Right lobe of liver (tissue), 6 donors: ENCODE data around the gene CDC7. TPM values are rescaled to one million over a fixed set of nuclear protein-coding genes. Genes with fewer than 3 reads are reported as not detected.

Source experiments
- ATAC-seq, 4 donors: fragments of 200-7000 bp; cut with Tn5 transposase; one replicate each; pipeline ENCODE4 v1.9.1; 2020; ENCODE audit warnings: mild to moderate bottlenecking in 4 of 4, moderate library complexity in 4 of 4
- DNase-seq, 3 donors: peaks; one replicate each; pipeline ENCODE4 v3.0.0-alpha.2; 2020
- H3K27ac ChIP-seq, 3 donors: fragments of 200-600 bp; one replicate each; pipeline ENCODE4 v1.8.0; 2022
- H3K27me3 ChIP-seq, 2 donors: fragments of 200-600 bp; one replicate each; pipeline ENCODE4 v1.8.0; 2022
- H3K36me3 ChIP-seq, 4 donors: fragments of 200-600 bp; sonication (generic) in 1 of 4; one replicate each; pipeline versions ENCODE4 v1.5.1 to v1.8.0; 2017 to 2022; ENCODE audit warnings: control low read depth in 1 of 4
- H3K4me1 ChIP-seq, 4 donors: fragments of 200-600 bp; sonication (generic) in 1 of 4; one replicate each; pipeline versions ENCODE4 v1.5.1 to v1.8.0; 2017 to 2022; ENCODE audit warnings: control low read depth in 1 of 4
- H3K4me3 ChIP-seq, 3 donors: fragments of 200-600 bp; one replicate each; pipeline ENCODE4 v1.8.0; 2022
- H3K9me3 ChIP-seq, 4 donors: fragments of 200-600 bp; sonication (generic) in 1 of 4; one replicate each; pipeline versions ENCODE4 v1.5.1 to v1.8.0; 2017 to 2022; ENCODE audit warnings: control low read depth in 1 of 4
- CTCF ChIP-seq, 4 donors: fragments of 200-600 bp in 3 of 4; fragments of 450-650 bp in 1 of 4; IDR thresholded peaks; one replicate each; pipeline versions ENCODE4 v1.5.1 to v1.8.0; 2016 to 2022; ENCODE audit warnings: antibody characterized with exemption in 4 of 4, mild to moderate bottlenecking in 2 of 4
- POLR2A ChIP-seq: fragments of 450-650 bp; IDR thresholded peaks from one replicate; pipeline ENCODE4 v1.6.1; 2017; ENCODE audit warnings: antibody characterized with exemption, mild to moderate bottlenecking
- WGBS: methylation state at CpG from one replicate; pipeline ENCODE4 v1.1.6; 2018; ENCODE audit warnings: low coverage, low lambda C conversion rate; ENCODE audit not compliant: insufficient coverage; ENCODE audit errors: missing lambda C conversion rate; 5-methylcytosine and 5-hydroxymethylcytosine counted together
- intact Hi-C, 2 donors: fragments of 100-400 bp; cut with DNase I; formaldehyde crosslinking; loops; one replicate each; pipeline versions ENCODE4 v1.11.2 to v1.14.1; 2022
- total RNA-seq, 6 experiments: library from RNA; depleted of rRNA in 2 of 6; stranded (reverse); fragments of >200 nt in 2 of 6; fragmentation: NEBNext Ultra II Directional in 3 of 6; extraction: Animal tissue kit (Norgen Biotek cat#: 25700) in 3 of 6; gene quantifications; one replicate each; pipeline versions ENCODE4 v1.1.0 to v1.2.4, GENCODE V29; 2016 to 2023
- donor health status: DM: no; HTN: yes; CAD: no.
- donor health status: DM: no; HTN: no; CAD: no.
- donor health status: DM: no; HTN: no; CAD: no.
- donor health status: DM: no; HTN: yes; CAD: no.
- donor health status: DM: no; HTN: yes; CAD: no.

The CDC7 gene
- total RNA-seq, 6 experiments from 2014 or later = 0.24 to 2.2 (median 0.92) TPM

- Histone ChIP-seq H3K9me3 (no peaks in the 10 kb centered on the region), H3K4me1 (no peaks in the 10 kb centered on the region), H3K36me3 (no peaks in the 10 kb centered on the region), H3K27me3 (no peaks in the 10 kb centered on the region), H3K27ac (no peak overlapping the region), H3K4me3 (no peak overlapping the region)
- WGBS = 68% methylated on average over 2 of the region's 6 CpGs
- no peak for DNase-seq
- peak in 2 of 4 donors; percentile 19 to 48 for ATAC-seq
- no peak for TF ChIP-seq CTCF (IDR thresholded peaks at IDR 0.05)
- no peak for TF ChIP-seq POLR2A
- intact Hi-C loops = no loop called here
These were observed 64.4 kb downstream of the CDC7 start for GRCh38 chr1:91564888-91565701.

- H3K4me3 ChIP-seq = no peak overlapping the region
- no peaks in the 10 kb centered on the region for H3K4me1 ChIP-seq
- H3K27me3 ChIP-seq = no peaks in the 10 kb centered on the region
- no peak for ATAC-seq
- intact Hi-C loops = no loop called here
- no peaks in the 10 kb centered on the region for H3K36me3 ChIP-seq
- DNase-seq = no peak
- H3K27ac ChIP-seq = no peak overlapping the region
- TF ChIP-seq POLR2A (no peak), CTCF (IDR thresholded peaks at IDR 0.05) (no peak)
- 76% methylated on average over 3 of the region's 4 CpGs for WGBS
- H3K9me3 ChIP-seq = no peaks in the 10 kb centered on the region
These were observed 66.9 kb downstream of the CDC7 start for GRCh38 chr1:91567583-91567982.

GRCh38 chr1:91568261-91568660 lies 67.6 kb downstream of the CDC7 start:
- Histone ChIP-seq H3K4me3 (no peak overlapping the region), H3K36me3 (no peaks in the 10 kb centered on the region), H3K4me1 (no peaks in the 10 kb centered on the region), H3K27ac (no peak overlapping the region), H3K9me3 (no peaks in the 10 kb centered on the region), H3K27me3 (no peaks in the 10 kb centered on the region)
- DNase-seq (no peak), ATAC-seq (no peak)
- 91% methylated on average over 3 of the region's 7 CpGs for WGBS
- intact Hi-C loops = no loop called here
- TF ChIP-seq CTCF (IDR thresholded peaks at IDR 0.05) (no peak), POLR2A (no peak)

- DNase-seq = no peak
- Histone ChIP-seq H3K27me3 (no peaks in the 10 kb centered on the region), H3K9me3 (no peaks in the 10 kb centered on the region), H3K36me3 (no peaks in the 10 kb centered on the region), H3K4me3 (no peak overlapping the region), H3K27ac (no peak overlapping the region), H3K4me1 (no peaks in the 10 kb centered on the region)
- intact Hi-C loops = no loop called here
- no peak for TF ChIP-seq CTCF (IDR thresholded peaks at IDR 0.05)
- TF ChIP-seq POLR2A = no peak
- WGBS = 44% methylated on average over 6 of the region's 7 CpGs
- ATAC-seq = peak; percentile 45 to 69 (median 52)
These were observed 68.9 kb downstream of the CDC7 start for GRCh38 chr1:91569411-91570119.
